ENCODE data around the gene ALKBH1. TPM values are rescaled to one million over a fixed set of nuclear protein-coding genes. Genes with fewer than 3 reads are reported as not detected.

Gene ALKBH1
- total and polyA plus RNA-seq, 9 of the 15 experiments (the other 6 are each of a cell fraction or from before 2014, with no cell fraction given) = 5.3 to 19.4 (median 10.7) TPM

DNA sequence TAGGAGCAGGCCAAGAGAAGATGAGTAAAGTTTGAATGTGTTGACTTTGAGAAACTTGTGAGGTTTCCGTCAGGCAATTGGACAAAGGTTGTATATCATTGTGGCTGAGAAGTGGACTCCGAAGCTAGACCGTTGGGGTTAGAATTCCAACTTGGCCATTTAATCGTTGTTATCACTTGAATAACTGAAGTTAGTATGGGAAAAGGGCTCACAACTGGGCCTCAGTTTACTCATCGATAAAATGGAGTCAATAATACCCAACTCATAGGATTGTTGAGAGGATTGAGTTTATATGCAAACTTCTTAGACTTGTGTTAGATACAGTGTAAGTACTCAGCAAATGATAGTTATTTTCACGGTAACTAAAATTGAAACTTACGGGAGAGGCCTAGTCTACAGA, 926 bp upstream of the ALKBH1 start:
- BruUV-seq (replicated peaks) = TSS peak; percentile 71
- intact Hi-C loops (cut with micrococcal nuclease) = loop anchor here (1.0 to 5.0 kb wide), 2 partner anchors 53 to 91 kb away; partner anchors contain the start of gene SPTLC2
- no peaks in the 10 kb centered on the region for H3K27me3 ChIP-seq (ENCODE audit: control insufficient read depth in 2 of 2, insufficient read depth in 2 of 2, low read length in 2 of 2)
- peak overlapping the region; percentile 82 for H3K4me3 ChIP-seq
- POLR2A ChIA-PET = interaction anchor here (1.1 kb wide), 1 partner anchor 101 kb away, joined by 4 read pairs; no protein-coding TSS in a partner anchor
- DNase-seq (ENCODE audit: extremely low read depth in 1 of 4, low spot score in 3 of 4) = no peak
- H3K9ac ChIP-seq (ENCODE audit: insufficient read depth in 1 of 2, low read depth in 2 of 2, low read length in 2 of 2) = peak overlapping the region; percentile 60 to 84; a peak in 3 of 4 replicates
- no peaks in the 10 kb centered on the region for H3K9me1 ChIP-seq (ENCODE audit: control insufficient read depth, insufficient read depth, low read length)
- H3K4me2 ChIP-seq (ENCODE audit: insufficient read depth, low read length) = peak overlapping the region; percentile 99
- 1% methylated on average over 7 of the region's 7 CpGs for WGBS (ENCODE audit: insufficient coverage, low coverage, missing lambda C conversion rate)
- H3K79me2 ChIP-seq (ENCODE audit: control insufficient read depth, insufficient read depth, low read length) = peaks cover 77% of the 10 kb centered on the region
- H3K4me1 ChIP-seq (replicated peaks in 1 of 2; ENCODE audit: control insufficient read depth in 2 of 2, insufficient read depth in 2 of 2, low read length in 2 of 2) = peaks cover 0 to 6% of the 10 kb centered on the region in 2 experiments; a peak in 2 of 5 replicates
- no peak overlapping the region for H2AFZ ChIP-seq (ENCODE audit: low read depth, low read length)
- H3K36me3 ChIP-seq (ENCODE audit: control insufficient read depth, insufficient read depth, low read length) = peaks cover 61% of the 10 kb centered on the region
- CTCF ChIA-PET (ENCODE audit: low intra/inter-chr PET ratio) = no interaction called here
- TF ChIP-seq RBM25 (IDR thresholded peaks at IDR 0.05; ENCODE audit: low read depth, low read length, severe bottlenecking) = peak; percentile 37
- TF ChIP-seq, protein P1, sequence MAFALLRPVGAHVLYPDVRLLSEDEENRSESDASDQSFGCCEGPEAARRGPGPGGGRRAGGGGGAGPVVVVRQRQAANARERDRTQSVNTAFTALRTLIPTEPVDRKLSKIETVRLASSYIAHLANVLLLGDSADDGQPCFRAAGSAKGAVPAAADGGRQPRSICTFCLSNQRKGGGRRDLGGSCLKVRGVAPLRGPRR (CRISPR knock-in tag; IDR thresholded peaks at IDR 0.05) = no peak
- ATAC-seq = no peak
- no peaks in the 10 kb centered on the region for H3K9me3 ChIP-seq (replicated peaks; ENCODE audit: control insufficient read depth, insufficient read depth, low read depth, low read length)
- H3K27ac ChIP-seq (ENCODE audit: extremely low read depth, low read depth, low read length) = peak overlapping the region; percentile 87
- H4K20me1 ChIP-seq (replicated peaks; ENCODE audit: control insufficient read depth, insufficient read depth, low read length) = 0 out of 2 replicates have a peak, but pooled peaks cover 2% of the 10 kb centered on the region
- in situ Hi-C loops (cut with MboI) = no loop called here
- no peak for FAIRE-seq

- H3K36me3 ChIP-seq (ENCODE audit: control insufficient read depth, insufficient read depth, low read length) = peaks cover 53% of the 10 kb centered on the region
- peak overlapping the region; percentile 87 for H3K27ac ChIP-seq (ENCODE audit: extremely low read depth, low read depth, low read length)
- under 1% methylated on average over 14 of the region's 14 CpGs for WGBS (ENCODE audit: insufficient coverage, low coverage, missing lambda C conversion rate)
- no peaks in the 10 kb centered on the region for H4K20me1 ChIP-seq (replicated peaks; ENCODE audit: control insufficient read depth, insufficient read depth, low read length)
- CTCF ChIA-PET (ENCODE audit: low intra/inter-chr PET ratio) = interaction anchor here (0.7 kb wide), 1 partner anchor 52 kb away, joined by 3 read pairs; no protein-coding TSS in a partner anchor
- DNase-seq (ENCODE audit: extremely low read depth in 1 of 4, low spot score in 3 of 4) (peak; percentile 23 to 49 (median 28)), ATAC-seq (peak; percentile 74), FAIRE-seq (no peak)
- intact Hi-C loops (cut with micrococcal nuclease) = loop anchor here (5.0 kb wide), 1 partner anchor 90 kb away; the partner anchor contains the start of gene SPTLC2
- peak overlapping the region; percentile 82 for H3K4me3 ChIP-seq
- H3K9me3 ChIP-seq (replicated peaks; ENCODE audit: control insufficient read depth, insufficient read depth, low read depth, low read length) = no peaks in the 10 kb centered on the region
- H3K79me2 ChIP-seq (ENCODE audit: control insufficient read depth, insufficient read depth, low read length) = peaks cover 65% of the 10 kb centered on the region
- no peaks in the 10 kb centered on the region for H3K9me1 ChIP-seq (ENCODE audit: control insufficient read depth, insufficient read depth, low read length)
- peak overlapping the region; percentile 84 to 97 for H3K9ac ChIP-seq (ENCODE audit: insufficient read depth in 1 of 2, low read depth in 2 of 2, low read length in 2 of 2)
- peak overlapping the region; percentile 86 for H2AFZ ChIP-seq (ENCODE audit: low read depth, low read length)
- H3K27me3 ChIP-seq (ENCODE audit: control insufficient read depth in 2 of 2, insufficient read depth in 2 of 2, low read length in 2 of 2) = no peaks in the 10 kb centered on the region
- TSS peak; percentile 74 for BruUV-seq (replicated peaks)
- H3K4me1 ChIP-seq (replicated peaks in 1 of 2; ENCODE audit: control insufficient read depth in 2 of 2, insufficient read depth in 2 of 2, low read length in 2 of 2) = peaks cover 0 to 6% of the 10 kb centered on the region in 2 experiments; a peak in 2 of 5 replicates
- peak overlapping the region; percentile 99 for H3K4me2 ChIP-seq (ENCODE audit: insufficient read depth, low read length)
- POLR2A ChIA-PET = interaction anchor here (0.6 kb wide), 1 partner anchor 12 kb away, joined by 3 read pairs; no protein-coding TSS in a partner anchor
- in situ Hi-C loops (cut with MboI) = no loop called here
- TF ChIP-seq YY1 (IDR thresholded peaks at IDR 0.05; ENCODE audit: borderline replicate concordance in 1 of 3, control insufficient read depth in 1 of 3, extremely low read depth in 1 of 3, insufficient read depth in 3 of 3, insufficient read length in 1 of 3, insufficient replicate concordance in 2 of 3, low read depth in 1 of 3, low read length in 2 of 3) = peak in 1 of 3 experiments; percentile 51
- TF ChIP-seq GABPA (tag; conservative IDR thresholded peaks at IDR 0.05; ENCODE audit: low read depth) = no peak
- peak; percentile 47 to 57 (median 51); a peak in 5 of 6 replicates for TF ChIP-seq CTCF (IDR thresholded peaks at IDR 0.05 in 2 of 3, conservative IDR thresholded peaks at IDR 0.05 in 1 of 3; ENCODE audit: insufficient read depth in 2 of 3, low read depth in 1 of 3, low read length in 3 of 3)
- TF ChIP-seq PYGO2 (tag; IDR thresholded peaks at IDR 0.05) = no peak
- TF ChIP-seq TAL1 (IDR thresholded peaks at IDR 0.05) = no peak
- 0 out of 2 replicates have a peak, but pooled peaks have one; percentile 14 for TF ChIP-seq SMC3 (conservative IDR thresholded peaks at IDR 0.05; ENCODE audit: insufficient read depth, low read depth, low read length)
- no peak for TF ChIP-seq CBFA2T3 (IDR thresholded peaks at IDR 0.05)
- TF ChIP-seq RAD21 (CRISPR knock-in tag; conservative IDR thresholded peaks at IDR 0.05 in 1 of 2, IDR thresholded peaks at IDR 0.05 in 1 of 2) = peak; percentile 34 to 39; a peak in 3 of 4 replicates
Observed at GRCh38 chr14:77707355-77707723, 484 bp downstream of the ALKBH1 start.

All from K562 (cell line).